ENCODE data around the gene TARDBP. TPM values are rescaled to one million over a fixed set of nuclear protein-coding genes. Genes with fewer than 3 reads are reported as not detected.
A peak's percentile ranks its signal among the peaks of the same experiment; 100 is the strongest.
"Not testable (repeated sequence)": the region's sequence is repeated elsewhere in the genome, so short reads cannot be mapped to it uniquely, and the experiment has no call there.

The TARDBP gene
- total RNA-seq, 2 experiments from 2014 or later, result 180 to 190 TPM

- ChIA-PET CTCF (interaction anchor here (1.4 kb wide), 1 partner anchor 33 kb away, joined by 3 read pairs; no protein-coding TSS in a partner anchor), POLR2A (no interaction called here)
- peaks cover 17% of the 10 kb centered on the region for H3K4me1 Mint-ChIP-seq
- H3K9me3 Mint-ChIP-seq (ENCODE audit: low read depth), result no peaks in the 10 kb centered on the region
- peaks cover 33% of the 10 kb centered on the region for H3K36me3 Mint-ChIP-seq (ENCODE audit: low read depth)
- intact Hi-C loops (cut with DNase I, micrococcal nuclease), result no loop called here
- no peaks in the 10 kb centered on the region for H3K27me3 Mint-ChIP-seq
- H3K4me3 Mint-ChIP-seq, result no peak overlapping the region
- DNase-seq, result no peak
- no peak overlapping the region for H3K27ac Mint-ChIP-seq
- no peak for ATAC-seq
Measured at GRCh38 chr1:11028018-11028417, 15.6 kb downstream of the TARDBP start.

DNA sequence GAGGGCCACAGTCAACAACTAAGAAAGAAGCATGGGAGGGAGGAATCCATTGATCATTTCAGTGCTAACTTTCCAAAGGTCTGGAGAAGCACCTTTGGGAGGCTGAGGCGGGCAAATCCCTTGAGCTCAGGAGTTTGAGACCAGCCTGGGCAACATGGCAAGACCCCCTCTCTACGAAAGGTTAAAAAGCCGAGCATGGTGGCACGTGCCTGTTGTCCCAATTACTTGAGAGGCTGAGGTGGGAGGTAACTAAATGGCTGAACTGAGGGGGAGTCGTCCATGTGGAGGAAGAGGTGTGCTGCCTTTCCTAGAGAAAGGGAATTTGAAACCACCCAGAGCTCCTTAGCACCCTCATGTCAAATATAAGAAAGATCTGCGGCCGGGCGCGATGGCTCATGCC, 18.4 kb downstream of the TARDBP start:
- ChIA-PET CTCF (interaction anchor here (0.7 kb wide), 1 partner anchor 21 kb away, joined by 3 read pairs; no protein-coding TSS in a partner anchor), POLR2A (no interaction called here)
- Mint-ChIP-seq H3K27me3 (no peaks in the 10 kb centered on the region), H3K9me3 (ENCODE audit: low read depth) (no peaks in the 10 kb centered on the region), H3K27ac (no peak overlapping the region), H3K4me3 (no peak overlapping the region), H3K36me3 (ENCODE audit: low read depth) (peaks cover 10% of the 10 kb centered on the region), H3K4me1 (no peaks in the 10 kb centered on the region)
- intact Hi-C loops (cut with DNase I, micrococcal nuclease), result no loop called here
- ATAC-seq, result no peak
- no peak for DNase-seq

DNA sequence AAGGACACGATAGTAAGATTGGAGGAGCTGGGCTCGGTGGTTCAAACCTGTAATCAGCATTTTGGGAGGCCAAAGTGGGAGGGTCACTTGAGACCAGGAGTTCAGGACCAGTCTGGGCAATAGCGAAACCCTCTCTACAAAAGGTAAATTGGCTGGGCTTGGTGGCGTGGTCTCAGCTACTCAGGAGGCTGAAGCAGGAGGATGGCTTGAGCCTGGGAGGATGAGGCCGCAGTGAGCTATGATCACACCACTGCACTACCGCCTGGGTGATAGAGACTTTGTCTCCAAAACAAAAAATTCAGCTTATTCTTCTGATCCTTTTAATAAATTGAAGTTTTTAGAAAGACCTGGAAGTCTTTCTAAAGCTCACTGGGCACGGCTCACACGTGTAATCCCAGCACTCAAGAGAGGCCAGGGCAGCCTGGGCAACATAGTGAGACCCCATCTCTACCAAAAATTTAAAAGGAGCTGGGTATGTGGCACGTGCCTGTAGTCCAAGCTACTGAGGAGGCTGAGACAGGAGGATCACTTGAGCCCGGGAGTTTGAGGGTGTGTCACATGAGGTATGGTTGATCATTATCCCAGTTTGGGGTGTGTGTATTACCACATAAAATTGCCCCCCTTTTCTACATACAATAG, 19.3 kb downstream of the TARDBP start:
- H3K9me3 Mint-ChIP-seq (ENCODE audit: low read depth), result no peaks in the 10 kb centered on the region
- ATAC-seq, result no peak
- H3K4me3 Mint-ChIP-seq, result no peak overlapping the region
- H3K36me3 Mint-ChIP-seq (ENCODE audit: low read depth), result peaks cover 5% of the 10 kb centered on the region
- no peaks in the 10 kb centered on the region for H3K27me3 Mint-ChIP-seq
- POLR2A ChIA-PET, result interaction anchor here (0.7 to 1.2 kb wide), 2 partner anchors 11 to 19 kb away, joined by 4 to 5 read pairs; partner anchors contain the start of gene TARDBP
- no peaks in the 10 kb centered on the region for H3K4me1 Mint-ChIP-seq
- CTCF ChIA-PET, result interaction anchor here (0.6 to 0.7 kb wide), 3 partner anchors 22 to 612 kb away, joined by 3 read pairs; no protein-coding TSS in a partner anchor
- intact Hi-C loops (cut with DNase I, micrococcal nuclease), result no loop called here
- DNase-seq, result no peak
- H3K27ac Mint-ChIP-seq, result no peak overlapping the region

DNA sequence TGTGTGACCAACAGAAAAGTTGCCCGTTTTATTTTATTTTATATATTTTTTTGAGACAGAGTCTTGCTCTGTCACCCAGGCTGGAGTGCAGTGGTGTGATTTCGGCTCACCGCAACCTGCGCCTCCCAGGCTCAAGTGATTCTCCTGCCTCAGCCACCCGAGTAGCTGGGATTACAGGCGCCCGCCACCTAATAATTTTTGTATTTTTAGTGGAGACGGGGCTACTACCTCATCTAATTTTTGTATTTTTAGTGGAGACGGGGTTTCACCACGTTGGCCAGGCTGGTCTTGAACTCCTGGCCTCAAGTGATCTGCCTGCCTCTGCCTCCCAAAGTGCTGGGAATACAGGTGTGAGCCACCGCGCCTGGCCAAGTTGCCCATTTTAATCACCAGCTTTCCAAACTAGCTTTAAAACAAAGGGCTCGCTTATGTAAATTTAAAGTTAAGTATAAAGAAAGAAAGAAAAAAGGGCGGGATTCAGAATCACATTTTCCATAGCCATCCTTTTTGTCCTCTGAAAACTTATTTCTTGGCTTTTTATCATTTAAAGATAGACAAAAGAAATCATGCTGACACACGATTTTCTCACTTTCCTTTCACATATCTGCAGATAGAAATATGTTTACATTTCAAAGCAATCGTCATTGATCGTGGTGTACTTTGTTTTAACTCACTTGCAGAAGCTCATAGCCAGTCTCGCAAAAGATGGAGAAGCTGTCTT, 24.7 kb downstream of the TARDBP start:
- intact Hi-C loops (cut with DNase I, micrococcal nuclease), result loop anchor here (1.0 to 5.0 kb wide), 7 partner anchors 23 to 712 kb away; partner anchors contain the start of genes SRM (in 2 of the 2) and EXOSC10 (in 1 of the 2)
- not testable (repeated sequence) for DNase-seq; H3K36me3 Mint-ChIP-seq (ENCODE audit: low read depth); ATAC-seq; H3K27me3 Mint-ChIP-seq; H3K4me3 Mint-ChIP-seq; H3K4me1 Mint-ChIP-seq; H3K9me3 Mint-ChIP-seq (ENCODE audit: low read depth); H3K27ac Mint-ChIP-seq
- POLR2A ChIA-PET, result interaction anchor here (0.6 to 1.1 kb wide), 3 partner anchors 24 to 609 kb away, joined by 3 to 8 read pairs (median 3); partner anchors contain the start of genes EXOSC10 and TARDBP
- CTCF ChIA-PET, result interaction anchor here (0.5 to 4.1 kb wide), 81 partner anchors 9 to 816 kb away, joined by 3 to 40 read pairs (median 4); partner anchors contain the start of genes C1orf167, CENPS, EXOSC10 and MASP2

GRCh38 chr1:11037740-11038182, 25.3 kb downstream of the TARDBP start:
- ChIA-PET POLR2A (interaction anchor here (0.6 to 1.1 kb wide), 3 partner anchors 25 to 608 kb away, joined by 3 to 8 read pairs (median 3); partner anchors contain the start of genes EXOSC10 and TARDBP), CTCF (interaction anchor here (0.5 to 4.1 kb wide), 91 partner anchors 8 to 815 kb away, joined by 3 to 40 read pairs (median 4); partner anchors contain the start of genes C1orf167, CENPS, EXOSC10 and MASP2)
- no peak overlapping the region for H3K4me3 Mint-ChIP-seq
- no peak overlapping the region for H3K27ac Mint-ChIP-seq
- intact Hi-C loops (cut with DNase I, micrococcal nuclease), result loop anchor here (1.0 to 5.0 kb wide), 7 partner anchors 23 to 712 kb away; partner anchors contain the start of genes SRM (in 2 of the 2) and EXOSC10 (in 1 of the 2)
- H3K4me1 Mint-ChIP-seq, result peaks cover 7% of the 10 kb centered on the region
- H3K36me3 Mint-ChIP-seq (ENCODE audit: low read depth), result no peaks in the 10 kb centered on the region
- H3K9me3 Mint-ChIP-seq (ENCODE audit: low read depth), result no peaks in the 10 kb centered on the region
- DNase-seq, result peak; percentile 95
- H3K27me3 Mint-ChIP-seq, result no peaks in the 10 kb centered on the region
- peak; percentile 99 for ATAC-seq

DNA sequence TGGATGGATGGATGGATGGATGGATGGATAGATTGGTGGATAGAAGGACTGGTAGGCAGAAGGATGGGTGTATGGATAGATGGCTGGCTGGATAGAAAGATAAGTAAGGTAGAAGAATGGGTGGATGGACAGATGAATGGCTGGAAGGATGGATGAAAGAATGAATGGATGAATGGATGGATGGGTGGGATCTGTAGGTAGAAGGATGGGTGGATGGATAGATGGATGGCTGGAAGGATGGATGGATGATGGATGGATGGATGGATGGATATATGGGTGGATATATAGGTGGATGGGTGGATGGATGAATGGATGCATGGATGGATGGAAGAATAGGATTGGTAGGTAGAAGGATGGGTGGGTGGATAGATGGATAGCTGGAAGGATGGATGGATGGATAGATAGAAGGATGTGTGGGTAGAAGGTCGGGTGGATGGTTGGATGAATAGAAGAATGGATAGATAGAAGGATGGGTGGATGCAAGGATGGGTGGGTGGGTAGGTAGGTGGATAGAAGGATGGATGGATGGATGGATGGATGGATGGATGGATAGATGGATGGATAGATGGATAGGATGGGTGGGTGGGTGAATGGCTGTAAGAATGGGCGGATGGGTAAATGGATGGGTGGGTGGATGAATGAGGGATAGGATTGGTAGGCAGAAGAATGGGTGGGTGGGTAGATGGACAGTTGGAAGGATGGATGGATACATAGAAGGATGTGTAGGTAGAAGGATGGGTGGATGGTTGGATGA, 27.1 kb downstream of the TARDBP start:
- ATAC-seq (no peak), DNase-seq (no peak)
- Mint-ChIP-seq H3K27me3 (no peaks in the 10 kb centered on the region), H3K36me3 (ENCODE audit: low read depth) (no peaks in the 10 kb centered on the region), H3K4me3 (no peak overlapping the region), H3K9me3 (ENCODE audit: low read depth) (no peaks in the 10 kb centered on the region), H3K27ac (no peak overlapping the region), H3K4me1 (peaks cover 7% of the 10 kb centered on the region)
- ChIA-PET CTCF (interaction anchor here (2.6 to 3.3 kb wide), 3 partner anchors 18 to 606 kb away, joined by 17 to 25 read pairs (median 22); partner anchors contain the start of gene EXOSC10), POLR2A (no interaction called here)
- intact Hi-C loops (cut with DNase I, micrococcal nuclease), result loop anchor here in 1 of 2 experiments (5.0 kb wide), 2 partner anchors 203 to 678 kb away; no protein-coding TSS in a partner anchor

- intact Hi-C loops (cut with DNase I, micrococcal nuclease); H3K27me3 Mint-ChIP-seq; H3K9me3 Mint-ChIP-seq (ENCODE audit: low read depth); H3K27ac Mint-ChIP-seq; POLR2A ChIA-PET; H3K4me1 Mint-ChIP-seq; ATAC-seq; H3K36me3 Mint-ChIP-seq (ENCODE audit: low read depth); H3K4me3 Mint-ChIP-seq; DNase-seq: not testable (repeated sequence)
- CTCF ChIA-PET, result interaction anchor here (0.6 kb wide), 1 partner anchor 698 kb away, joined by 3 read pairs; no protein-coding TSS in a partner anchor
Measured at GRCh38 chr1:11040105-11040429, 27.6 kb downstream of the TARDBP start.

- H3K4me1 Mint-ChIP-seq, result peaks cover 7% of the 10 kb centered on the region
- CTCF ChIA-PET, result no interaction called here
Measured at GRCh38 chr1:11041048-11041447, 28.6 kb downstream of the TARDBP start.

DNA sequence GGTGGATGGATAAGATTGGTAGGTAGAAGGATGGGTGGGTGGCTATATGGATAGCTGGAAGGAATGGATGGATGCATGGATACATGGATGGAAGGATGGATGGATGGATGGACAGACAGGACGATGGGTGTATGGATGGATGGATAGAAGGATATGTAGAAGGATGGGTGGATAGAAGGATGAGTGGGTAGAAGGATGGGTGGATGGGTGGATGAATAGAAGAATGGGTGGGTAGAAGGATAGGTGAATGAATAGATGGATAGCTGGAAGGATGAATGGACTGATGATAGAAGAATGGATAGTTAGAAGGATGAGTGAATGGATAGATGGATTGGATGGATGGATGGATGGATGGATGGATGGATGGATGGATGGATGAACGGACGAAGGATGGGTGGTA, 29.6 kb downstream of the TARDBP start:
- POLR2A ChIA-PET, result no interaction called here
- intact Hi-C loops (cut with DNase I, micrococcal nuclease), result no loop called here
- CTCF ChIA-PET, result no interaction called here

More at GRCh38 chr1:11041048-11041447, 28.6 kb downstream of the TARDBP start:
- intact Hi-C loops (cut with DNase I, micrococcal nuclease), result no loop called here
- DNase-seq (no peak), ATAC-seq (no peak)
- Mint-ChIP-seq H3K36me3 (ENCODE audit: low read depth) (no peaks in the 10 kb centered on the region), H3K27ac (no peak overlapping the region), H3K9me3 (ENCODE audit: low read depth) (no peaks in the 10 kb centered on the region), H3K27me3 (no peaks in the 10 kb centered on the region), H3K4me3 (no peak overlapping the region)
- POLR2A ChIA-PET, result no interaction called here

GRCh38 chr1:11042995-11043874, 30.8 kb downstream of the TARDBP start:
- intact Hi-C loops (cut with DNase I, micrococcal nuclease), result no loop called here
- POLR2A ChIA-PET, result no interaction called here

More for the DNA sequence above, 29.6 kb downstream of the TARDBP start:
- ATAC-seq (no peak), DNase-seq (no peak)
- no peaks in the 10 kb centered on the region for H3K9me3 Mint-ChIP-seq (ENCODE audit: low read depth)
- peaks cover 7% of the 10 kb centered on the region for H3K4me1 Mint-ChIP-seq
- H3K36me3 Mint-ChIP-seq (ENCODE audit: low read depth), result no peaks in the 10 kb centered on the region
- H3K4me3 Mint-ChIP-seq, result no peak overlapping the region
- no peak overlapping the region for H3K27ac Mint-ChIP-seq
- H3K27me3 Mint-ChIP-seq, result no peaks in the 10 kb centered on the region

More at GRCh38 chr1:11042995-11043874, 30.8 kb downstream of the TARDBP start:
- no peak for ATAC-seq
- Mint-ChIP-seq H3K27me3 (no peaks in the 10 kb centered on the region), H3K36me3 (ENCODE audit: low read depth) (no peaks in the 10 kb centered on the region), H3K9me3 (ENCODE audit: low read depth) (no peaks in the 10 kb centered on the region), H3K4me3 (no peak overlapping the region), H3K27ac (no peak overlapping the region), H3K4me1 (no peaks in the 10 kb centered on the region)
- no peak for DNase-seq
- CTCF ChIA-PET, result interaction anchor here (1.4 kb wide), 1 partner anchor 9 kb away, joined by 6 read pairs; no protein-coding TSS in a partner anchor

Measured in activated CD4-positive, alpha-beta T cell treated with anti-CD3 and anti-CD28 coated beads for 36 hours (primary cell).